ENCODE measurements around the gene CLMN. TPM values are rescaled to one million over a fixed set of nuclear protein-coding genes. Genes with fewer than 3 reads are reported as not detected.

CLMN gene
- total RNA-seq, 1 donor from 2014 or later = 117 TPM

DNA sequence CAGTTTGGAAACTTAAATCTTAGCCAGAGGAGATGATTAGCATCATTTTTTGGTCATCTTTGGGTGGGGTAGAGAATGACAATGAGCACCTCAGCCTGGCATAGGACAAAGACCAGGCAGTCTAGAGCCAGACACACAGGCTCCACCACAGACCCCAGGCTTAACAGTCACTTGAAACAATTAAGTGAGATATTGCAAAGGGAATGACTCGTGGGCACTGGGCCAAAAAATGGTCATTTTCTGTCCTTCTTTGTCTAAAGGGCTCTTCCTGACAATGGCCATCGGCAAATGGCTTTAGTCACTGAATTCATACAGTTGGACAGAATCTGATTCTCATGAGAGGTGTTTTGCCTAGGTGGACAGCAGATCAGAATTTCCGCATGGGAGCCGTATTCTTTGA lies 84.4 kb downstream of the CLMN start:
- no peaks in the 10 kb centered on the region for H3K27me3 Mint-ChIP-seq (ENCODE audit: low read depth)
- no peak overlapping the region for H3K4me3 Mint-ChIP-seq
- peak overlapping the region; percentile 89 for H3K27ac Mint-ChIP-seq
- H3K4me1 Mint-ChIP-seq = peaks cover 61% of the 10 kb centered on the region
- no peaks in the 10 kb centered on the region for H3K9me3 Mint-ChIP-seq
- no peak for DNase-seq (ENCODE audit: low spot score in 2 of 2, unreplicated experiment in 2 of 2)
- H3K36me3 Mint-ChIP-seq = peaks cover 8% of the 10 kb centered on the region
- TF ChIP-seq, protein P1, sequence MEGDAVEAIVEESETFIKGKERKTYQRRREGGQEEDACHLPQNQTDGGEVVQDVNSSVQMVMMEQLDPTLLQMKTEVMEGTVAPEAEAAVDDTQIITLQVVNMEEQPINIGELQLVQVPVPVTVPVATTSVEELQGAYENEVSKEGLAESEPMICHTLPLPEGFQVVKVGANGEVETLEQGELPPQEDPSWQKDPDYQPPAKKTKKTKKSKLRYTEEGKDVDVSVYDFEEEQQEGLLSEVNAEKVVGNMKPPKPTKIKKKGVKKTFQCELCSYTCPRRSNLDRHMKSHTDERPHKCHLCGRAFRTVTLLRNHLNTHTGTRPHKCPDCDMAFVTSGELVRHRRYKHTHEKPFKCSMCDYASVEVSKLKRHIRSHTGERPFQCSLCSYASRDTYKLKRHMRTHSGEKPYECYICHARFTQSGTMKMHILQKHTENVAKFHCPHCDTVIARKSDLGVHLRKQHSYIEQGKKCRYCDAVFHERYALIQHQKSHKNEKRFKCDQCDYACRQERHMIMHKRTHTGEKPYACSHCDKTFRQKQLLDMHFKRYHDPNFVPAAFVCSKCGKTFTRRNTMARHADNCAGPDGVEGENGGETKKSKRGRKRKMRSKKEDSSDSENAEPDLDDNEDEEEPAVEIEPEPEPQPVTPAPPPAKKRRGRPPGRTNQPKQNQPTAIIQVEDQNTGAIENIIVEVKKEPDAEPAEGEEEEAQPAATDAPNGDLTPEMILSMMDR (IDR thresholded peaks at IDR 0.05; ENCODE audit: unreplicated experiment) = no peak

DNA sequence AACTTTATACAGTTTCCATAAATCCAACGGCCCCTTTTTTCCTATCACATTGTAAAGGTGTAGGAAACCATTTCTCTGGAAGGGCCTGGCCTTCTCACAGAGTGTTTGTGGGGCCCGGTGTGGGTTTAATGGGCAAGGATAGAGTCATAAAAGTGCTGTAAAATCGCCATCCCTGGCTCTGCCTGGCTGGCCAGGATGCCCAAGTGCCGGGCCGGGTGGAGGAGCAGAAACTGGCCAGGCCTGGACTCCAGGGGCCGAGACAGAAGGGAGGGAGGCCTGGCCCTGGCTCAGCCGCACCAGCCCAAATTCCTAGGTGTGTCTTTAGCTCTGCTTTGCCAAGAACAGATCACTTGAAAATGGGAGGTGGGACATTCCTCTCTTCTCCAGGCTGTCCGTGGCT lies 85.3 kb downstream of the CLMN start:
- Mint-ChIP-seq H3K36me3 (peaks cover 3% of the 10 kb centered on the region), H3K4me1 (peaks cover 69% of the 10 kb centered on the region), H3K4me3 (no peak overlapping the region), H3K9me3 (no peaks in the 10 kb centered on the region), H3K27ac (peak overlapping the region; percentile 89), H3K27me3 (ENCODE audit: low read depth) (no peaks in the 10 kb centered on the region)
- no peak for DNase-seq (ENCODE audit: low spot score in 2 of 2, unreplicated experiment in 2 of 2)
- TF ChIP-seq, protein P1 (IDR thresholded peaks at IDR 0.05; ENCODE audit: unreplicated experiment) = no peak

- Mint-ChIP-seq H3K4me1 (peaks cover 72% of the 10 kb centered on the region), H3K36me3 (no peaks in the 10 kb centered on the region), H3K27me3 (ENCODE audit: low read depth) (no peaks in the 10 kb centered on the region), H3K9me3 (no peaks in the 10 kb centered on the region), H3K27ac (peak overlapping the region; percentile 89), H3K4me3 (no peak overlapping the region)
- TF ChIP-seq, protein P1 (IDR thresholded peaks at IDR 0.05; ENCODE audit: unreplicated experiment) = no peak
- DNase-seq (ENCODE audit: low spot score in 2 of 2, unreplicated experiment in 2 of 2) = no peak
These were observed 85.9 kb downstream of the CLMN start for GRCh38 chr14:95233702-95234241.

DNA sequence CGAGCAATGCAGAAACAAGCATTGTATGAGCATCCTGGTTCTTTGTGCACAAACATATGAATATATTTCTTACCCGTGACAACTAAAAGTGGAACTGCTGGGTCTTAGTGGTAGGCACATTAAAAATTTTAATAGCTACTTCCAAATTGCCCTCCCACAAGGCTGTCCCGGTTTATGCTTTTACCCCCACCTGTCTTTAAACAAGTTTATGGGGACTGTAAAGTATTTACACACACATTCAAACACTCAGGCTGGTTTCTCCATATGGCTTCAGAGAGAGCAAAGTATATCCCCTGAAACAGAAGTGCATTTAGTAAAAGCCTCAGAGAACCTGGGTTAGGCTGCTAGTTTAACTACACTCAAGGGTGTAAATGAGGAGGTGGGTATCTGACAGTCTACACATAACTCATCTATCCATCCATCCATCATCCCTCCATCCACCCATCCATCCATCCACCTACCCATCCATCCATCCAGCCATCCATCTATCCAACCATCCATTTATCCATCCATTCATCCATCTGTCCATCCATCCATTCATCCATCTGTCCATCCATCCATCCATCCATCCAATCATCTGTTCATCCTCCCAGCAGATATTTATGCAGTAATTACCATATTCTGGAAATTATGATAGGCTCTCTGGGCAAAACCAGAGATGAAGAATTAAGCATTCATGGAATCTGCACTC lies 86.7 kb downstream of the CLMN start:
- no peaks in the 10 kb centered on the region for H3K27me3 Mint-ChIP-seq (ENCODE audit: low read depth)
- H3K36me3 Mint-ChIP-seq = no peaks in the 10 kb centered on the region
- DNase-seq (ENCODE audit: low spot score in 2 of 2, unreplicated experiment in 2 of 2) = no peak
- no peaks in the 10 kb centered on the region for H3K9me3 Mint-ChIP-seq
- no peak overlapping the region for H3K4me3 Mint-ChIP-seq
- H3K4me1 Mint-ChIP-seq = peaks cover 72% of the 10 kb centered on the region
- H3K27ac Mint-ChIP-seq = no peak overlapping the region
- TF ChIP-seq, protein P1 (IDR thresholded peaks at IDR 0.05; ENCODE audit: unreplicated experiment) = no peak

- Mint-ChIP-seq H3K4me1 (peaks cover 74% of the 10 kb centered on the region), H3K36me3 (no peaks in the 10 kb centered on the region), H3K9me3 (no peaks in the 10 kb centered on the region), H3K27ac (peak overlapping the region; percentile 88), H3K27me3 (ENCODE audit: low read depth) (no peaks in the 10 kb centered on the region), H3K4me3 (no peak overlapping the region)
- DNase-seq (ENCODE audit: low spot score in 2 of 2, unreplicated experiment in 2 of 2) = no peak
- TF ChIP-seq, protein P1 (IDR thresholded peaks at IDR 0.05; ENCODE audit: unreplicated experiment) = no peak
These were observed 87.6 kb downstream of the CLMN start for GRCh38 chr14:95231966-95232633.

All from mesothelial cell of epicardium (in vitro differentiated cells).